CD4-positive, alpha-beta T cell (primary cell): ENCODE results near the gene PMF1. TPM values are rescaled to one million over a fixed set of nuclear protein-coding genes. Genes with fewer than 3 reads are reported as not detected.
"Not testable (repeated sequence)": the region's sequence is repeated elsewhere in the genome, so short reads cannot be mapped to it uniquely, and the experiment has no call there.

Experiments
- ATAC-seq: fragments of 200-7000 bp; cut with Tn5 transposase; one replicate; pipeline ENCODE4 v1.10.0; 2022; ENCODE audit warnings: mild to moderate bottlenecking; ENCODE audit not compliant: poor library complexity
- CTCF ChIA-PET: fragments of 350-600 bp; sonication (Branson Sonifier 250); formaldehyde crosslinking; loops from one replicate; lab custom pipeline; 2021; ENCODE audit warnings: antibody characterized with exemption, inconsistent platforms; lab: Charles Lee
- POLR2A ChIA-PET: fragments of 350-600 bp; sonication (Branson Sonifier 250); formaldehyde crosslinking; loops from one replicate; lab custom pipeline; 2021; ENCODE audit warnings: antibody characterized with exemption, inconsistent platforms; lab: Charles Lee
- DNase-seq, 14 experiments: peaks; one replicate each; pipeline ENCODE4 v3.0.0-alpha.2; 2013 to 2020; ENCODE audit warnings: mixed read lengths in 2 of 14
- H3K27ac ChIP-seq, 2 donors: one replicate each; pipeline versions ENCODE4 v1.5.1 to v1.7.0; 2013; ENCODE audit warnings: low read length in 2 of 2, low read depth in 1 of 2, mild to moderate bottlenecking in 1 of 2
- H3K27me3 ChIP-seq, 2 experiments: 1 replicate in 1 of 2; 2 replicates in 1 of 2; pipeline versions ENCODE4 v1.6.1 to v1.7.0; 2013; ENCODE audit warnings: low read length in 2 of 2, control low read depth in 1 of 2, mild to moderate bottlenecking in 1 of 2, moderate library complexity in 1 of 2; ENCODE audit not compliant: insufficient read depth in 2 of 2, control insufficient read depth in 1 of 2
- H3K36me3 ChIP-seq: one replicate; pipeline ENCODE4 v1.6.1; 2013; ENCODE audit warnings: low read length, control low read depth; ENCODE audit not compliant: insufficient read depth
- H3K4me1 ChIP-seq: one replicate; pipeline ENCODE4 v1.6.1; 2013; ENCODE audit warnings: low read length, control low read depth; ENCODE audit not compliant: insufficient read depth
- H3K4me3 ChIP-seq: one replicate; pipeline ENCODE4 v1.5.1; 2013; ENCODE audit warnings: mild to moderate bottlenecking, low read length, moderate library complexity
- H3K9me3 ChIP-seq, 2 experiments: 1 replicate in 1 of 2; 2 replicates in 1 of 2; pipeline versions ENCODE4 v1.6.1 to v1.7.0; 2013; ENCODE audit warnings: low read length in 2 of 2, mild to moderate bottlenecking in 2 of 2, control low read depth in 1 of 2, moderate library complexity in 1 of 2; ENCODE audit not compliant: control insufficient read depth in 1 of 2, insufficient read depth in 1 of 2
- H3K27ac Mint-ChIP-seq: one replicate; pipeline ENCODE4 v1.8.0; 2020; ENCODE audit warnings: mixed read lengths
- H3K27me3 Mint-ChIP-seq: one replicate; pipeline ENCODE4 v1.8.0; 2021; ENCODE audit warnings: mixed read lengths
- H3K36me3 Mint-ChIP-seq: one replicate; pipeline ENCODE4 v1.8.0; 2021; ENCODE audit warnings: low read depth, mixed read lengths
- H3K4me1 Mint-ChIP-seq: one replicate; pipeline ENCODE4 v1.8.0; 2021; ENCODE audit warnings: low read depth, mixed read lengths
- H3K4me3 Mint-ChIP-seq: one replicate; pipeline ENCODE4 v1.8.0; 2020; ENCODE audit warnings: mild to moderate bottlenecking, mixed read lengths
- H3K9me3 Mint-ChIP-seq: one replicate; pipeline ENCODE4 v1.8.0; 2020; ENCODE audit warnings: mixed read lengths
- CTCF ChIP-seq: fragments of 200-600 bp; IDR thresholded peaks from one replicate; pipeline ENCODE4 v1.8.0; 2022; ENCODE audit warnings: antibody characterized with exemption, mild to moderate bottlenecking
- intact Hi-C, 2 experiments: fragments of 100-400 bp; cut with DNase I in 1 of 2; cut with micrococcal nuclease in 1 of 2; formaldehyde crosslinking; loops; one replicate each; pipeline versions ENCODE4 v1.15.1 to v1.9.0; 2023 to 2025; cut with DNase I, micrococcal nuclease
- total RNA-seq, 174 experiments: library from RNA in 2 of 174; stranded (reverse) in 2 of 174; gene quantifications; one replicate each; pipeline ENCODE4 v1.2.3 and lab custom pipeline; 2021 to 2026

PMF1 gene
- total RNA-seq, 2 experiments from 2014 or later = 58.0 to 61.2 TPM

GRCh38 chr1:156176610-156177210, 36.1 kb upstream of the PMF1 start:
- H3K4me3 Mint-ChIP-seq = no peak overlapping the region
- peaks cover 5% of the 10 kb centered on the region for H3K36me3 Mint-ChIP-seq
- no peaks in the 10 kb centered on the region for H3K9me3 Mint-ChIP-seq
- Histone ChIP-seq H3K4me3 (no peak overlapping the region), H3K36me3 (no peaks in the 10 kb centered on the region), H3K9me3 (no peaks in the 10 kb centered on the region), H3K27ac (no peak overlapping the region), H3K4me1 (peaks cover 11% of the 10 kb centered on the region), H3K27me3 (no peaks in the 10 kb centered on the region)
- CTCF ChIA-PET = no interaction called here
- no peaks in the 10 kb centered on the region for H3K27me3 Mint-ChIP-seq
- peak overlapping the region; percentile 66 for H3K27ac Mint-ChIP-seq
- H3K4me1 Mint-ChIP-seq = peaks cover 27% of the 10 kb centered on the region
- intact Hi-C loops = no loop called here
- POLR2A ChIA-PET = interaction anchor here (2.9 kb wide), 1 partner anchor 36 kb away, joined by 16 read pairs; the partner anchor contains the start of gene PMF1
- ATAC-seq (no peak), DNase-seq (peak in 1 of 14 experiments; percentile 27)
- no peak for TF ChIP-seq CTCF

- H3K27me3 Mint-ChIP-seq = no peaks in the 10 kb centered on the region
- H3K4me3 Mint-ChIP-seq = peak overlapping the region; percentile 49
- H3K27ac ChIP-seq = no peak overlapping the region
- ChIA-PET CTCF (interaction anchor here (0.6 to 0.8 kb wide), 2 partner anchors 32 to 47 kb away, joined by 3 to 4 read pairs; no protein-coding TSS in a partner anchor), POLR2A (interaction anchor here (1.0 to 2.9 kb wide), 3 partner anchors 16 to 35 kb away, joined by 4 to 16 read pairs (median 6); partner anchors contain the start of genes PMF1 and SLC25A44)
- ATAC-seq = peak; percentile 87
- peak in 5 of 14 experiments; percentile 15 to 46 (median 44) for DNase-seq
- H3K36me3 Mint-ChIP-seq = peaks cover 5% of the 10 kb centered on the region
- TF ChIP-seq CTCF = no peak
- H3K4me1 Mint-ChIP-seq = peaks cover 24% of the 10 kb centered on the region
- no peaks in the 10 kb centered on the region for H3K9me3 Mint-ChIP-seq
- H3K27me3 ChIP-seq = no peaks in the 10 kb centered on the region
- peaks cover 11% of the 10 kb centered on the region for H3K4me1 ChIP-seq
- peak overlapping the region; percentile 77 for H3K27ac Mint-ChIP-seq
- H3K9me3 ChIP-seq = no peaks in the 10 kb centered on the region
- no peak overlapping the region for H3K4me3 ChIP-seq
- intact Hi-C loops = no loop called here
- no peaks in the 10 kb centered on the region for H3K36me3 ChIP-seq
Measured at GRCh38 chr1:156177919-156178654, 34.7 kb upstream of the PMF1 start.

GRCh38 chr1:156180471-156180870, 32.3 kb upstream of the PMF1 start:
- Histone ChIP-seq H3K4me1 (peaks cover 11% of the 10 kb centered on the region), H3K27me3 (no peaks in the 10 kb centered on the region), H3K27ac (no peak overlapping the region), H3K4me3 (no peak overlapping the region), H3K9me3 (no peaks in the 10 kb centered on the region), H3K36me3 (no peaks in the 10 kb centered on the region)
- no peaks in the 10 kb centered on the region for H3K9me3 Mint-ChIP-seq
- TF ChIP-seq CTCF = no peak
- peaks cover 19% of the 10 kb centered on the region for H3K4me1 Mint-ChIP-seq
- intact Hi-C loops = no loop called here
- H3K27me3 Mint-ChIP-seq = no peaks in the 10 kb centered on the region
- peaks cover 5% of the 10 kb centered on the region for H3K36me3 Mint-ChIP-seq
- DNase-seq (no peak), ATAC-seq (no peak)
- ChIA-PET POLR2A (interaction anchor here (1.3 kb wide), 1 partner anchor 33 kb away, joined by 3 read pairs; the partner anchor contains the start of gene PMF1), CTCF (no interaction called here)
- H3K4me3 Mint-ChIP-seq = no peak overlapping the region
- H3K27ac Mint-ChIP-seq = peak overlapping the region; percentile 67

- H3K27ac Mint-ChIP-seq = not testable (repeated sequence)
Measured at GRCh38 chr1:156181391-156181924, 31.3 kb upstream of the PMF1 start.

More at GRCh38 chr1:156181391-156181924, 31.3 kb upstream of the PMF1 start:
- H3K27me3 Mint-ChIP-seq, ATAC-seq, H3K27ac ChIP-seq, DNase-seq, H3K9me3 Mint-ChIP-seq, H3K27me3 ChIP-seq, intact Hi-C loops, H3K4me3 ChIP-seq, H3K4me3 Mint-ChIP-seq, H3K9me3 ChIP-seq, H3K36me3 ChIP-seq, CTCF ChIA-PET, H3K36me3 Mint-ChIP-seq: not testable (repeated sequence)
- POLR2A ChIA-PET = interaction anchor here (0.6 kb wide), 1 partner anchor 17 kb away, joined by 3 read pairs; no protein-coding TSS in a partner anchor
- H3K4me1 ChIP-seq = peaks cover 11% of the 10 kb centered on the region
- H3K4me1 Mint-ChIP-seq = peaks cover 19% of the 10 kb centered on the region
